Ovary (tissue), 3 donors: ENCODE results near the gene DYRK1A.

ENCODE experiments used
- EP300 ChIP-seq: sonication (generic); formaldehyde crosslinking; IDR thresholded peaks from one replicate; pipeline ENCODE4 v1.6.1; 2017; ENCODE audit warnings: antibody characterized with exemption
- TF ChIP-seq, protein P1 (sequence below), 3 donors: fragments of 450-650 bp in 2 of 3; fragments of 200-600 bp in 1 of 3; IDR thresholded peaks; one replicate each; pipeline versions ENCODE4 v1.5.1 to v1.8.0; 2016 to 2022; ENCODE audit warnings: antibody characterized with exemption in 3 of 3, mild to moderate bottlenecking in 1 of 3
- donor health status: DM: no; HTN: no; CAD: no.

DNA sequence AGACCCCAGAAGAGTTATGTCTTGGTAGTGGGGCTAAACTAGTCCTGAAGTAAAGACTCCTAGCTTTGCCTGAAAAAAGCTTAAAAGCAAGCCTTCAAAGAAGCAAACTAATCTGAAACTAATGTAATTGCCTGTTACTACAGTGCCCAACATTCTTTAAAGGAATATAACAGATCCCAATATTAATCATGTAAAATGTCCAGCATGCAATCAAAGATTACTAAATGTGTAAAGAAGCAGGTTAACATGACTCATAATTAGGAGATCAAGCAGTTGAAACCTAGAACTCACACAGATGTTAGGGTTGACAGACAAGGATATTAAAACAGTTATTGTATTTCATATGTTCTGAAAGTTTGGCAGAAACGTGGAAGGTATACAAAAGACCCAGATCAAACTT is 17.8 kb downstream of the DYRK1A start:
- TF ChIP-seq, protein P1, sequence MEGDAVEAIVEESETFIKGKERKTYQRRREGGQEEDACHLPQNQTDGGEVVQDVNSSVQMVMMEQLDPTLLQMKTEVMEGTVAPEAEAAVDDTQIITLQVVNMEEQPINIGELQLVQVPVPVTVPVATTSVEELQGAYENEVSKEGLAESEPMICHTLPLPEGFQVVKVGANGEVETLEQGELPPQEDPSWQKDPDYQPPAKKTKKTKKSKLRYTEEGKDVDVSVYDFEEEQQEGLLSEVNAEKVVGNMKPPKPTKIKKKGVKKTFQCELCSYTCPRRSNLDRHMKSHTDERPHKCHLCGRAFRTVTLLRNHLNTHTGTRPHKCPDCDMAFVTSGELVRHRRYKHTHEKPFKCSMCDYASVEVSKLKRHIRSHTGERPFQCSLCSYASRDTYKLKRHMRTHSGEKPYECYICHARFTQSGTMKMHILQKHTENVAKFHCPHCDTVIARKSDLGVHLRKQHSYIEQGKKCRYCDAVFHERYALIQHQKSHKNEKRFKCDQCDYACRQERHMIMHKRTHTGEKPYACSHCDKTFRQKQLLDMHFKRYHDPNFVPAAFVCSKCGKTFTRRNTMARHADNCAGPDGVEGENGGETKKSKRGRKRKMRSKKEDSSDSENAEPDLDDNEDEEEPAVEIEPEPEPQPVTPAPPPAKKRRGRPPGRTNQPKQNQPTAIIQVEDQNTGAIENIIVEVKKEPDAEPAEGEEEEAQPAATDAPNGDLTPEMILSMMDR (IDR thresholded peaks at IDR 0.05), result no peak
- no peak for TF ChIP-seq EP300
